Stimulated activated naive CD4-positive, alpha-beta T cell treated with Interleukin-2 at 50 U/mL for 16 hours (primary cell): ENCODE measurements around the gene EAF2.
"Not testable (repeated sequence)": the region's sequence is repeated elsewhere in the genome, so short reads cannot be mapped to it uniquely, and the experiment has no call there.

Source experiments
- DNase-seq: peaks from one replicate; lab custom pipeline; 2025; lab: John Stamatoyannopoulos, UW

EAF2 gene

DNA sequence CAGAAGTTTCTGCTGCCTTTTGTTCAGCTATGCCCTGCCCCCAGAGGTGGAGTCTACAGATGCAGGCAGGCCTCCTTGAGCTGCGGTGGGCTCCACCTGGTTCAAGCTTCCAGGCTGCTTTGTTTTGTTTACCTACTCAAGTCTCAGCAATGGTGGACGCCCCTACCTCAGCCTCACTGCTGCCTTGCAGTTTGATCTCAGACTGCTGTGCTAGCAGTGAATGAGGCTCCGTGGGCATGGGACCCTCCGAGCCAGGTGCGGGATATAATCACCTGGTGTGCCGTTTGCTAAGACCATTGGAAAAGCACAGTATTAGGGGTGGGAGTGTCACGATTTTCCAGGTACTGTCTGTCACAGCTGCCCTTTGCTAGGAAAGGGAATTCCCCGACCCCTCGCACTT, 28.2 kb downstream of the EAF2 start:
- DNase-seq, result not testable (repeated sequence)

DNA sequence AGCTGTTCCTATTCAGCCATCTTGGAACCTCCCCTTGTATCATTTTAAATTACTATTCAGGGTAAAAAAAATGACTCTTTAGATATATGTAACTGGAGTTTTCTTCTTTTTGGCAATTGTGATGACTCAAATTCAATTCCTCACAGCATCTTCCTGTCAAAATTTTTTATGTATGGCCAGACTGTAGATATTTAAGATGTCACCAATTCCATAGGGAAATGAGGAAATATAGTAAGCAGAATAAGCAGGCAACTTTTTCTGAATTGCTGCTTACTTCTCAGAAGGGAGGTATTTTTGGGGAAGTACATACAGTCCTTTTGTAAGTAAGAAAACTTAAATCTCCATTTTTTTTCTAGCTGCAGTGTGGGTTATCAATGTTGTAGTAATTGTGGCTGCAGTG, 28.8 kb downstream of the EAF2 start:
- DNase-seq, result no peak

- DNase-seq, result no peak
These were observed 34.7 kb downstream of the EAF2 start for GRCh38 chr3:121869736-121870135.

DNA sequence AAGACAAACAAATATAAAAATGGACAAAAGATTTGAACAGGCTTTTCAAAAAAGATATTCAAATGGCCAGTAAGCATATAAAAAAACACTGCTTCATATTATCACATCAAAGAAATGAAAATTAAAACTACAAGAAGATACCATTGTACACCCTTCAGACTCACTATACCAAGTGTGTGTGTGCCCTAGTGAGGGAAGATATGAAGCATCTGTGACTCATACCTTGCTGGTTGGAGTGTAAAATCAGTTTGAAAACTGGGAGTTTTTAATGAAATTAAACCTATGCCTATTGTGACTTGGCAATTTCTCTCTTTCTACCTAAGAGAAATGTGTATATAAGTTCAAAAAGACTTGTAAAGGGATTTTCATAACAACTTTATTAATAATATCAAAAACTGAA, 35.7 kb downstream of the EAF2 start:
- no peak for DNase-seq

GRCh38 chr3:121871430-121871829, 36.4 kb downstream of the EAF2 start:
- no peak for DNase-seq

GRCh38 chr3:121878411-121878810, 43.4 kb downstream of the EAF2 start:
- no peak for DNase-seq

GRCh38 chr3:121883507-121883906, 48.5 kb downstream of the EAF2 start:
- DNase-seq, result no peak

GRCh38 chr3:121885386-121885785, 50.4 kb downstream of the EAF2 start:
- no peak for DNase-seq

- no peak for DNase-seq
These were observed 59.4 kb downstream of the EAF2 start, which contains the start of gene SLC15A2 for GRCh38 chr3:121894301-121894990. SLC15A2 (plus strand) TSS chr3:121894401; CDS start chr3:121894477, 76 bp downstream.

GRCh38 chr3:121895121-121895520, 60.1 kb downstream of the EAF2 start:
- DNase-seq, result no peak

- DNase-seq, result no peak
These were observed 60.7 kb downstream of the EAF2 start for GRCh38 chr3:121895736-121896135.

DNA sequence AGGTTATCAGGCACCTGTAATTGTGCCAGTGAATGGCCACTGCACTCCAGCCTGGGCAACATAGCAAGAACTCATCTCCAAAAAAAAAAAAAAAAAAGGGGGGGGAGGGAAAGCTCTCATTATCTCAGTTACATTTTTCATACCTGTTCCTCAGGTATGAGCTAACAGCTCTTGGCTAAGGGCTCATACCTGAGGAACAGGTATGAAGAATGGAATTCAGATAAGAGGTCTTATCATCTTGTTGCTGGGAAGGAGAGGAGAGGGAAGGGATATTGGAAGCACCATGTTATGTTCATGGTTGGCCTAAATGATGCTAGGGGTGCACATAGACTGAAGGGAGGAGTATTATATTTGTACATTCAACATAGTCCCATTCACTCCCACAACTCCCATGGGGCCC, 61.8 kb downstream of the EAF2 start:
- no peak for DNase-seq

DNA sequence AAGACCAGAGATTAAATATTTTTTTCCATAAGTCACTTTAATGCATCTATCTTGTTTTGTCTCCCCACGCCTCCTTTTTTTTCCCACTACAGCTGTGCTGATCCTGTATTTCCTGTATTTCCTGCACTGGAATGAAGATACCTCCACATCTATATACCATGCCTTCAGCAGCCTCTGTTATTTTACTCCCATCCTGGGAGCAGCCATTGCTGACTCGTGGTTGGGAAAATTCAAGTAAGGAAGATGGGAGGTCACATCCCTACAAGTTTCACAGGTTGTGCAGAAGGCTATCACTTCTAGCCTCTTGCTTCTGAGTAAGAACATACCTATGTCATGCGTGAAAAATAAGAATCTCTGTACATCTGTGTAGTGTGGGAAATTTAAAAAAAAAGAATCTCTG, 62.3 kb downstream of the EAF2 start:
- no peak for DNase-seq

DNA sequence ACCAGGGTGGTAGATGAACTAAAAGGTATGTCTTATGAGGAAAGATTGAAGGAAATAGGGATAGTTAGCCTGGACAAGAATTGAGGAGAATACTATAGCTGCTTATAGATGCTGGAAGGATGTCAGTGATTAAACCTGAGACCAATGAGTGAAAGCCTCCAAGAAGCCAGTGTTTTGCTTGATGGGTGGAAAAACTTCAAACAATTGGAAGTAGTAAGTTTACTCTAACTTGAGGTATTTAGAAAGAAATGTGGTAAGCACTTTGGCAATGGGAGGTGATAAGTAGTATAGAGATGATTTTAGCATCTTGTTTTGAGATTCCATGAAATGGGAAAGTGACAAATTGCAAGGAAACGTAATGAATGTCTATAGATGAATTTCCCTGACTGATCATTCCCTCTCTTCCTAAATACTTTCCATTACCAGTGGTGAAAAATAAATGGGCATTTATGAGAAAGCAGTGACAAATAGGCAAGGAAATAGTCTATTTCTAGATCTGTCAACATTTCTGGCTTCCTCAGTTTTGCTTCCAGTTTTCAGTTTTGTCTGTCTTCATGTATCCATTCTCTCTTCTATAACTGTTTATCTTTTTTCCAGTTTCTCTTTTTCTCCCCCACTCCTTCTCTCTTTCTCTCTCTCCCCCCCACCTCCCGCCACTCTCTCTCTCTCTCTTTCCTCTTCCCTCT, 78.4 kb downstream of the EAF2 start:
- no peak for DNase-seq

GRCh38 chr3:121914081-121914998, 79.3 kb downstream of the EAF2 start:
- DNase-seq, result no peak

DNA sequence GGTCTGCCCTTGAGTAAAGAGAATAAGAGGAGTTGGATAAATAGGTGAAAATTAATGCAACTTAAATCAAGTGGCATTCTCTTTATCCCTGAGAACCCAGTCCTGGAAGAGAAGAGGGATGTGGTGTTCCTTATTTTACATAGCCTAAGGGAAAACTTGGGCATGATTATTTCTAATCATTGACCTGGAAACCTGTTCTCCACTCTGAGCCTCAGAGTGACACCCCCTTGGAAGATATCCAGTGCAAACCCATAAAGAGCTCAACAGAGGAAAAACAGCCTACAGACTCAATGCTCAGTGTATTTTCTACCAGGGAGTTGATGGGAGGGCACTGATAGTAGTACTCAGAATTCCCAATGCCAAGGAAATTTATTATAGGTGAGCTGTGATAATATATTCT, 81.2 kb downstream of the EAF2 start:
- no peak for DNase-seq

DNA sequence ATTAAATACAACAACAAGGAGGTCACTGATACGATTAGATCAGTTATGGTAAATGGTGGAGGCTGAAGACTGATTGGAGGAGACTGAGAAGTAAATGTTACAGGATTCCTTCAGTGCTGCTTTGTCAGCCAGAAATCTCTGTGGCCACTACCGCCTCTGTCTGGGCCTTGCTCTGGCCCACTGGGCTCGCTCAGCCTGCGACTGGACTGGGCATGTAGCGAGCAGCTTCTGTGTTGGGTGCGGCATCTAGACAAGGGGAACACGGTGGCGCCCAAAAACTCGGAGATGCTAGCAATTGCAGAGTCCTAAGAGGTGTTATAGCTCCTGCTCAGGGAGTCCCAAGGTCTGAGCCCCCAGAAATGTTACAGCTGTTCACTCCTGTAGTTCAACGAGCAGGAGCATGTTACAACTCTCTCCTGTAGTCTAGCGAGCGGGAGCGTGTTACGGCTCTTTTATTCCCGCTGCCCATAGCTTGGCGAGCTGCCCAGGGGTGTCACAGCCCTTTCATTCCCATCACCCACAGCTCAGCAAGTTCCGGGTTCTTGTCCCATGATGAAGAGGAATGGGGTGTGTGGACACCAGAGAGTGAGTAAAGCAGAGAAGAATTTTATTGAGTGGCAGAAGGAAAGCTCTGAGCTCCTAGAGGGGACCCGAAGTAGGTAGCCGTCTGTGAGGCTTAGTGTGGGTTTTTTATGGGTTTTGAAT, 83.9 kb downstream of the EAF2 start:
- no peak for DNase-seq

GRCh38 chr3:121924734-121925133, 89.7 kb downstream of the EAF2 start:
- no peak for DNase-seq

DNA sequence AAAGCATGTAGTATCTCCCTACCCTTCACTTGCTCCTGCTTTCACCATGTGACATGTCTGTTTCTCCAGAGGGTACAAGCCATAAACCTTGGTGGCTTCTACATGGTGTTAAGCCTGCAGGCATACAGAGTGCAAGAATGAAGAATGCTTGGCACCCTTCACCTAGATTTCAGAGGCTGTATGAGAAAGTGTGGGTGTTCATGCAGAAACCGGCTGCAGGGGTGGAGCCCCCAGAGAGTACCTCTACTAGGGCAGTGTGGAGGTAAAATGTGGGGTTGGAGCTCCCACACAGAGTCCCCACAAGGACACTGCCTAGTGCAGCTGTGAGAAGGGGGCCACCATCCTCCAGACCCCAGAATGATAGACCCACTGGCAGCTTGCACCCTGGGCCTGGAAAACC, 91.4 kb downstream of the EAF2 start:
- no peak for DNase-seq
